HG02623 (cell line): ENCODE measurements around the gene CCDC74B.
"Not testable (repeated sequence)": the region's sequence is repeated elsewhere in the genome, so short reads cannot be mapped to it uniquely, and the experiment has no call there.

ENCODE experiments used
- ATAC-seq: cut with Tn5 transposase; IDR thresholded peaks from one replicate; pipeline ENCODE4 v1.9.1; 2021; ENCODE audit warnings: moderate library complexity; ENCODE audit not compliant: unreplicated experiment

CCDC74B gene

GRCh38 chr2:130169163-130169562 lies 24.3 kb upstream of the CCDC74B start:
- not testable (repeated sequence) for ATAC-seq

GRCh38 chr2:130166611-130167010 lies 21.7 kb upstream of the CCDC74B start:
- not testable (repeated sequence) for ATAC-seq

DNA sequence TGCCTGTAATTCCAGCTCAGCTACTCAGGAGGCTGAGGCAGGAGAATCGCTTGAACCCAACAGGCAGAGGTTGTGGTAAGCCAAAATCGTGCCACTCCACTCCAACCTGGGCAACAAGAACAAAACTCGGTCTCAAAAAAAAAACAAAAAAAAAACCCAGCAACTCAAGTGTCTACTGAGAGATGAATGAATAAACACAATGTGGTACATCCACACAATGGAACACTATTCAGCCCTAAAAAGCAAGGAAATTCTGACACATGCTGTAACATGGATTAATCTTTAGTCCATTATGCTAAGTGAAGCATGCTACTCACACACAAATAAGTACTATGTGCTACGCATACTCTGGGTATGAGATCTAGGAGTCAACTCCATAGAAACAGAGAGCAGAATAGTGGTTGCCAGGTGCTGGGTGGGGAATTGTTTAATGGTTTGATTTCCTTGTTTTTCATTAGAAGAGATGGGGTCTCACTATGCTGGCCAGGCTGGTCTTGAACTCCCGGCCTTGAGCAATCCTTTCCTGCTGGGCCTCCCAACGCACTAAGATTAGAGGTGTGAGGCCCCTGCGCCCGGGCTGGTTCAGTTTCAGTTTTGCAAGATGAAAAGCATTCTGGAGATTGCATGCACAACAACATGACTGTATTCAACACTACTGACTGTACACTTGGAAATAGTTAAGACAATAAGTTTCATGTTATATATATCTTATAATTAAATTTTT lies 20.5 kb upstream of the CCDC74B start:
- no peak for ATAC-seq

GRCh38 chr2:130162968-130163367 lies 18.1 kb upstream of the CCDC74B start:
- no peak for ATAC-seq

GRCh38 chr2:130162486-130162885 lies 17.6 kb upstream of the CCDC74B start:
- ATAC-seq: not testable (repeated sequence)

DNA sequence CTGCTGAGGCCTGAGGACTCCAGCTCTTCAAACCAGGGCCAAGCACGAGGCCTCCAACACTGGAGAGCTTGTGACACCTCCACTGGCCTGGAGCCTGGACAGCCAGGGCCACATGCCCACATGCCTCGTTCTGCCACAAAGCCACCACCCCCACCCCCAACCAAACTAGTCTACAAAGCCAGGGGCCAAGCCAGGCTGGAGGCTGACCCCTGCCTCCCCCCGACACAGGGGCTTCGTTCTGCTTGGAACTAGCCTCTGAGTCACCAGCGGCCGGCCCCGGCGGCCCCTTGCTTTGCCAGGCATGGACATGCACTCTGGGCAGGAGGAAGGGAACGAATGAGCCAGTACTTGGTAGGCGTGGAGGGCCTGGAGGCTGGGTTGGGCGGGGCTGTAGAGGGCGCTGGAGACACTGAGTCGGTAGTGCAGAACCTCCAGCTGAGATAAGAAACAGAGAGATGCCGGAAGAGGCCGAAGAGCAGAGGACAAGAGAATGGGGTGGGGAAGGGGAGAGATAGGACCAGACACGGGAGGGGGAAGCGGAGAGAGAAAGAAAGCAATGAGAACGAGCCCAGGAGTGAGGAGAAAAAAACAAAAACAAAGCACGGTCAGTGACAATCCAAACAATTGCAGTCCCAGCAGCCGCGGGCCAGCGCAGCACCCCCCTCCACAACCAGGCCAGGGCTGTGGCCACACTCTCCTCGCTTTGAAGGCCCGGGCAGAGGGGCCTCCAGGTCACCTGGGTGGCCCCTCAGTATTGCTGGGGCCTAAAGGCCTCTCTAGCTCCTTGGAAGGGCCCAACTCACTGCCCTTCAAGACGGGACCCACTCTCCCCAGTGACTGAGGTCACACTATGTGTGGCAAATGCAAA lies 16.2 kb upstream of the CCDC74B start:
- not testable (repeated sequence) for ATAC-seq

DNA sequence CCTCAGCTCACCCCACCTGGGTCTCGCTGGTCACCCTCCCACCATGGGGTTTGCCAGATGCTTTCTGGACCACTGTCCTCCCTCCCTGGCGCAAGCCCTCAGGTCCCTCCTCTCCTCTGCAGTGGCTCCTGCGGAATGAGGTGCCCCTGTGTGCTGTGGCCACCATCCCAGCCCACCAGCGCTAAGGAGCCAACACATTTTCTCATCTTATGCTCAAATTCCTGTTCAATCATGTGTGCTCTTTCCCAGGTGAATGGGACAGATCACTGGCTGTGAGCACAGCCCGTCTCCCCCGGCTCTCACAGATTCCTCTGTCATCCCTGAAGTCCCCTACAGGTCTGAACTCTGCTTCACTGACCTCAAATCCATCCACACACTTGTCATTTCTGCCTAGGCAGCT lies 15.2 kb upstream of the CCDC74B start:
- no peak for ATAC-seq

DNA sequence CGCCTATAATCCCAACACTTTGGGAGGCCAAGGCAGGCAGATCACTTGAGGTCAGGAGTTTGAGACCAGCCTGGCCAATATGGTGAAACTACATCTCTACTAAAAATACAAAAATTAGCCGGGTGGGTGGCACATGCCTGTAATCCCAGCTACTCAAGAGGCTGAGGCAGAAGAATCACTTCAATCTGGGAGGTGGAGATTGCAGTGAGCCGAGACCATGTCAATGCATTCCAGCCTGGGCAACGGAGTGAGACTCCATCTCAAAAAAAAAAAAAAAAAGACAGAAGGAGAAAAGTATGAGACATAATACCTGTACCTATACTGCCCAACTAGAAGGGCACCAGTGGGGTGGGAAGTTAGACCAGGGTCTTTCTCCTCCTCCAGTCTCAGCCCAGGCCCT lies 14.5 kb upstream of the CCDC74B start:
- ATAC-seq: not testable (repeated sequence)

DNA sequence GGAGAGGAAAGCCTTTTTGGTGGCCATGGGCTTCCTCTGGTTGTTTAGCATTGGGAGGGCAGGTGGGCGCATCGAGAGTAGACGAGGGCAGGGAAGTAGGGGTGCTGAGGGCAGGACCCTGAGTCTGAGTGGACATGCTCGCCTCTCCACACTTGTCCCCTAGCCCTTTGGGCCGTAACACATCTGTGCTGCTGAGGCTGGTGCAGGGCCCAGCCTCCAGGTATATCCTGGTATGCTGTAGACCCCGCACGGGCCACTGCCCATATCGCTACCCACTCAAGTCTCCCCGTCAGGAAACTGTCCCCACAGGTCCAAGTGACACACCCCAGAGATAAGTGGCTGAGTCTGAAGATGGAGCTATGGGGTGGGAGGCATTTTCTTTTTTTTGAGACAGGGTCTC lies 13.7 kb upstream of the CCDC74B start:
- ATAC-seq: no peak

GRCh38 chr2:130157825-130158514 lies 13.1 kb upstream of the CCDC74B start:
- peak; percentile 79 for ATAC-seq

GRCh38 chr2:130157354-130157753 lies 12.4 kb upstream of the CCDC74B start:
- ATAC-seq: peak; percentile 31

- ATAC-seq: no peak
These were observed 11.7 kb upstream of the CCDC74B start for GRCh38 chr2:130156624-130157004.

DNA sequence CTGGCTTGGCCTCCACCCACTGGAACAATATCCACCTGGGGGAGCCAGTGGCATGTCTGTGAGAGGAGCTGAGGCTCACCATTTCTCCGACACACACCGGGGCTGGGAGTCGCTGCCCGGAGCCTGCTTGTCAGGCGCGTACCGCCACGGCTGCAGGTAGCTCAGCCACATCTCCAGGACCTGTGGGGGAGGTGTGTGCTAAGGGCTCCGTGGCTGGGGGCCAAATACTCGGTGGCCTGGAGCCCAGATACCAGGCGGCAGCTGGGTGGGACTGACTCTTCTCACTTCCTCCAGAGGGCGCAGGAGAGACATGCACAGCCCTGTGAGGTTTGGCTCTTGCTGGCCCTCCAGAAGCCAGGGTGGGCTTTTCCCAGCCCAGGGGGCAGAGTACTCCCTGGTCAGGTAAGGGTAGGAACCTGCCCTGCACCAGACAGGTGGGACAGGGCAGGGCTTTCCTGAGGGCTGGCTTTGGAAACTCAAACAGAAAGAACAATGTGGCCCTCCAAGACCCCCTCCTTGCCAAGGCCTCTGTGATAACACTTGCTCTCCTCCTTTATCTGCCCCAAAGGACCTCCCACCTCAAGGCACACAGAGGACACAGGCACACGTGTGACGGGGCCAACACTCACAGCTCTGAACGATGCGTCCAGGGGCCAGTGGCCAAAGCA lies 11.2 kb upstream of the CCDC74B start:
- not testable (repeated sequence) for ATAC-seq

DNA sequence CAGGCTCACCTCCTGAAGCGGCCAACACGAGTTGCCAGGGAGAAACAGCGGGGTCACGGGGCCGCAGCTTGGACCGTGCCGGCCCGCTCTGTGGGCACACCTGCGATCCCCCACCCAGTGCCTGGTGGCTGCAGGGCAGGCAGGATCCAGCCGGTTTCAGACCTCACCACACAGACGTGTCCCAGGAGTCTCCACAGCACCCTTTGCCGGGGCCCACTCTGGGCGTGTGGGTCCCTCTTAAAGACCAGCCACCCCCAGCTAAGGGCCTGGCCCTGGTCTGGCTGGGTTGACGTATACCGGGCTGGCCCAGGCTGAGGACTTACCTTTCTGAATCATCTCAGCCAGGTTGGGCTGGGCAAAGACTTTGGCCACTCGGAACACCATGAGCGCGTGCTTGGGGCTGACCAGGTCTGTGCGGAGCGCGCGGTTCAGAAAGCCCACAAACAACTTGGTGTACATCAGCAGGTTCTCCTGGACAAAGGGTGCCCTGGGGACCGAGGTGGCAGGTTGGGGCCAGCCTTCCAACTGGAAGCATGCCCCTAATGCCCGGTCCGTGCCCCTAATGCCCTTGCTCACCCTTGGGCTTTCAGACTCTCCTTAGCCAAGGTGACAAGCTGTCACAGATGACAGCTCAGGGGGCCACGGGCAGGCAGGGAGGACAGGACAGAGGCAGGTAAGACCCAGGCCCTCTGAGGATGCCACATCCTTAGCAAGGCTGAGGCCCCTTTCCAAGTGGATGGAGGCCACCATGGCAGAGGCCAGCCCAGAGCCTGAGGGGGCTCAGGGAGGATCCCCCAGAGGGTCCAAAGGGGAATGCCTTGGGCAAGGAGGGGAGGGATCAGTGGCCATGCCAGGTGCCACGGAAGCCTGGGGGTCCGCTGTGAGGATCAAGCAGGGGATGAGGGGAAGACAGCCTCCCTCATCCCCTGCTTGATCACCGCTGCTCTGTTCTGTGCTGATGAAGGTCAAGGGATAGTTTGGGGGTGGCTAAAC lies 10.2 kb upstream of the CCDC74B start:
- no peak for ATAC-seq

DNA sequence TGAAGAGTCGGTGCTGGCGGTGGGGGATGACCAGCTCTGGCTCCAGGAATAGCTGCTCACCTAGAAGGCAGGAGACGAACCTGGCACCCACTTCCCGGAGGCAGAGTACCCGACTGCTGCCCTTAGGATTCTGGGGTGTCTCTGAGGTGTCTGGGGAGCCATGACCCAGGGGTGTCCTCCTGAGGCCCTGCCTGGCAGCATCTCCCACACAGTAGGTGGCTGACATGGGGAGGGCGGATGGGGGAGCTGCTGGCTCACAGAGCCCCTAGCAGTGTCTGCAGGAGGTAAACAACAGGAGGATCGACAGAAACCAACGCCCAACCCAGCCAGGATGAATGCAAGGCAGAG lies 9.5 kb upstream of the CCDC74B start:
- ATAC-seq: not testable (repeated sequence)

GRCh38 chr2:130153721-130154422 lies 9.0 kb upstream of the CCDC74B start:
- ATAC-seq: not testable (repeated sequence)

DNA sequence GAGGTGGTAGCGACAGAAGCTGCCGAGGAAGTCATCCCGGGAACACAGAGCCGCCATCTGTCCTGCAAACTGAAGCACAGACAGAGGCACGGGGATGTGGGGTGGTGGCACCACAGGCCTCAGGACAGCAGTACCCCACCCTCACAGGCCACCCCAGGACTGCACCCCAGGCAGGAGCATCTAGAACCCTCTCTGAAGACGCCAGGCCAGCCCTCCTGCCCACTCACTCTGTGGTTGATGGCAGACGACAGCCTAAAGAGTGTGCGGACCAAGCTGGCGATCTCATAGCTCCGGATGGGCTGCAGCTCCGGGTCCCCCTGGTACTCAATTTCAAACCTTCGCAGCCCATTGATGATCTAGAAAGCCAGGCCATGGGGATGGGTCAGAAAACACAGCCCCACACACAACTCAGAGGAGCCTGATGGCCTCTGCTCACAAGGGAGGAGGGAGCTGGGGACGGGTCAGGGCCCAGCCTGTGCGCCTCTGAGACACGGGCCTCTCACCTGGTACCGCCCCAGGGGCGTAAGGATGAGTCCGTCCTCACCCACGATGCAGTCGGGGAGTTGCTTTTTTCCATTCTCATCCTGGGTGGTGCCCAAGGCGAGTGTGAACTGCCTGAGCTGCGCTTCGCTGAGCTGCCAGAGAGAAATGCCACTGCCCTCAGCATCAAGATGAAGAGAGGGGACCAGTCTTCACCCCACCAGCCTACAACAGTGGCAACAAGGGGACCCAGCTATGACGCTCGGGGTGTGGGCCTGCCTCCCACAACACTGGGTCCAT lies 8.1 kb upstream of the CCDC74B start:
- ATAC-seq: no peak

DNA sequence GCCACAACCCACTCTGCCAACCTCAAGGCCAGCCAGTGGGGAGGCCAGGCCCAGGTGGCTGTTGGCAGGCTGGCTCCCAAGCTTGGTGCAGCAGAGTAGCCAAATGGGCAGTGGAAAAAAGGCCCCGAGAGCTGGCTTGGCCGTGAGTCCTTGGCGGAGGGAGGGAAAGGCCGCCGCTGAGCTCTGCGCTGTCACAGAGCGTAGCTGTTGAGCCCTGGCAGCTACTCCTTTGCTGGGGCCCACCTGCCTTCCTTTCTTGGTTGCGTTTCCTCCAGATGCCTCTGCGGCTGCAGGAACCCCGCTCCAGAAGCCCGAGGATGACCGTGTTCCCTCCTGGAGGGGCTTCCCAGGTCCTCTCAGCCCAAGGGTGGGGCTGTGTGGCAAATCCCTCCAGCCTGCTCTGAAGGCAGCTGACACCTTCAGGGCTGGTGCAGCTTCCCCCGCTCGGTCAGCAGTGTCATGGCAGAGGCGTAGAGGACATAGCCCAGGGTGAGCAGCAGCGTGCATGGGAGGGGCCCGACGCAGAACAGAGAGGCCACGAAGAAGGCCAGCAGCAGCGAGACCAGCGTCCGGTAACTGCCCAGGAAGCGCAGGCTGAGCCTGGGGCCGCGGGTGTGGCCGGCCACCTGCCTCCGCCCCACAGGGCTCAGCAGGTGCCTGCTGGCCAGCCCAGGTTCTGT lies 7.4 kb upstream of the CCDC74B start:
- ATAC-seq: not testable (repeated sequence)
